Measurements from ENCODE around the gene SLC7A1. TPM values are rescaled to one million over a fixed set of nuclear protein-coding genes. Genes with fewer than 3 reads are reported as not detected.

Gene SLC7A1
- total and polyA plus RNA-seq, 10 donors = 2.2 to 53.8 (median 20.6) TPM

- intact Hi-C loops (cut with DNase I; ENCODE audit: low total_unique reads) = no loop called here
- H3K27ac ChIP-seq = no peak overlapping the region
Observed at GRCh38 chr13:29521336-29521735, 74.2 kb downstream of the SLC7A1 start.

DNA sequence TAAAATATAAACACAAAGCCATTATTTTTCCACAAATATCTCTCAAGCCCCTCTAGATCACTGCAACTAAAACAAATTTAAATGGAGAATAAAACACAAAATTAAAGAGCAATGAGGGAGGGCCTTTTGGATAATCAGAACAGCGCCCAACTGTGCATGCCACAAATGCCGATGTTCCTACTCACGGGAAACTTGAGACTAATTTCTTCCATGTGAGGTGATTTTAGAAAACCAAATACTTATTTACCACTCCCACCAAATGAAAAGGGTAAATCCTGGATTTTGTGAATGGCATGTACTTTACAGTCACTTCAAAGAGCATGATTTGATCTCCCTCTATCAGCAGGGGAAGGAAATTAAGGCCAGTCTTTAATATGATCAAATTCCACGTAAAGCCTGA lies 74.8 kb downstream of the SLC7A1 start:
- intact Hi-C loops (cut with DNase I; ENCODE audit: low total_unique reads) = no loop called here
- no peak for TF ChIP-seq POLR2AphosphoS5 (IDR thresholded peaks at IDR 0.05)
- TF ChIP-seq, protein P1, sequence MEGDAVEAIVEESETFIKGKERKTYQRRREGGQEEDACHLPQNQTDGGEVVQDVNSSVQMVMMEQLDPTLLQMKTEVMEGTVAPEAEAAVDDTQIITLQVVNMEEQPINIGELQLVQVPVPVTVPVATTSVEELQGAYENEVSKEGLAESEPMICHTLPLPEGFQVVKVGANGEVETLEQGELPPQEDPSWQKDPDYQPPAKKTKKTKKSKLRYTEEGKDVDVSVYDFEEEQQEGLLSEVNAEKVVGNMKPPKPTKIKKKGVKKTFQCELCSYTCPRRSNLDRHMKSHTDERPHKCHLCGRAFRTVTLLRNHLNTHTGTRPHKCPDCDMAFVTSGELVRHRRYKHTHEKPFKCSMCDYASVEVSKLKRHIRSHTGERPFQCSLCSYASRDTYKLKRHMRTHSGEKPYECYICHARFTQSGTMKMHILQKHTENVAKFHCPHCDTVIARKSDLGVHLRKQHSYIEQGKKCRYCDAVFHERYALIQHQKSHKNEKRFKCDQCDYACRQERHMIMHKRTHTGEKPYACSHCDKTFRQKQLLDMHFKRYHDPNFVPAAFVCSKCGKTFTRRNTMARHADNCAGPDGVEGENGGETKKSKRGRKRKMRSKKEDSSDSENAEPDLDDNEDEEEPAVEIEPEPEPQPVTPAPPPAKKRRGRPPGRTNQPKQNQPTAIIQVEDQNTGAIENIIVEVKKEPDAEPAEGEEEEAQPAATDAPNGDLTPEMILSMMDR (IDR thresholded peaks at IDR 0.05 in 8 of 11, conservative IDR thresholded peaks at IDR 0.05 in 3 of 11) = no peak
- TF ChIP-seq POLR2A (IDR thresholded peaks at IDR 0.05) = no peak
- Histone ChIP-seq H3K4me1 (no peaks in the 10 kb centered on the region), H3K36me3 (peaks cover 0 to 97% (median 65%) of the 10 kb centered on the region in 6 donors), H3K27ac (no peak overlapping the region), H3K9me3 (no peaks in the 10 kb centered on the region), H3K27me3 (replicated peaks in 1 of 7) (no peaks in the 10 kb centered on the region), H3K4me3 (no peak overlapping the region)
- no peak for DNase-seq
- 88 to 96% (median 94%) methylated on average over 4 of the region's 4 CpGs for WGBS, 5 donors

More at GRCh38 chr13:29521336-29521735, 74.2 kb downstream of the SLC7A1 start:
- no peaks in the 10 kb centered on the region for H3K27me3 ChIP-seq (replicated peaks in 1 of 7)
- H3K36me3 ChIP-seq = peaks cover 0 to 97% (median 60%) of the 10 kb centered on the region in 6 donors
- no peak overlapping the region for H3K4me3 ChIP-seq
- H3K4me1 ChIP-seq = no peaks in the 10 kb centered on the region
- no peaks in the 10 kb centered on the region for H3K9me3 ChIP-seq
- DNase-seq = peak; percentile 49
- whole genome bisulfite sequencing, 5 donors = 85 to 97% (median 93%) methylated on average over 14 of the region's 14 CpGs
- TF ChIP-seq, protein P1 (IDR thresholded peaks at IDR 0.05 in 8 of 11, conservative IDR thresholded peaks at IDR 0.05 in 3 of 11) = no peak
- TF ChIP-seq POLR2A (IDR thresholded peaks at IDR 0.05) = no peak
- no peak for TF ChIP-seq POLR2AphosphoS5 (IDR thresholded peaks at IDR 0.05)

- 92 to 98% (median 96%) methylated on average over 3 of the region's 3 CpGs for WGBS, 5 donors
- intact Hi-C loops (cut with DNase I; ENCODE audit: low total_unique reads) = no loop called here
Observed at GRCh38 chr13:29519921-29520320, 75.6 kb downstream of the SLC7A1 start.

GRCh38 chr13:29516880-29517279 lies 78.6 kb downstream of the SLC7A1 start:
- Histone ChIP-seq H3K36me3 (peaks cover 0 to 98% (median 52%) of the 10 kb centered on the region in 6 donors), H3K27ac (no peak overlapping the region), H3K4me3 (no peak overlapping the region), H3K27me3 (replicated peaks in 1 of 7) (no peaks in the 10 kb centered on the region), H3K9me3 (no peaks in the 10 kb centered on the region), H3K4me1 (peaks cover 0 to 27% (median 17%) of the 10 kb centered on the region in 6 donors)
- intact Hi-C loops (cut with DNase I; ENCODE audit: low total_unique reads) = no loop called here
- TF ChIP-seq POLR2AphosphoS5 (IDR thresholded peaks at IDR 0.05) (no peak), POLR2A (IDR thresholded peaks at IDR 0.05) (no peak)
- TF ChIP-seq, protein P1 (IDR thresholded peaks at IDR 0.05 in 8 of 11, conservative IDR thresholded peaks at IDR 0.05 in 3 of 11) = no peak
- 89 to 96% (median 89%) methylated on average over 11 to 12 of the region's 12 CpGs for WGBS, 5 donors
- DNase-seq = no peak

More at GRCh38 chr13:29519921-29520320, 75.6 kb downstream of the SLC7A1 start:
- Histone ChIP-seq H3K27ac (no peak overlapping the region), H3K27me3 (replicated peaks in 1 of 7) (no peaks in the 10 kb centered on the region), H3K4me1 (peaks cover 0 to 6% (median 3%) of the 10 kb centered on the region in 6 donors), H3K4me3 (no peak overlapping the region), H3K36me3 (peaks cover 0 to 100% (median 66%) of the 10 kb centered on the region in 6 donors), H3K9me3 (no peaks in the 10 kb centered on the region)
- DNase-seq = no peak
- TF ChIP-seq, protein P1 (IDR thresholded peaks at IDR 0.05 in 8 of 11, conservative IDR thresholded peaks at IDR 0.05 in 3 of 11) = no peak
- TF ChIP-seq POLR2AphosphoS5 (IDR thresholded peaks at IDR 0.05) (no peak), POLR2A (IDR thresholded peaks at IDR 0.05) (no peak)

Measured in spleen (tissue), 11 donors.